Measurements from ENCODE around the gene NOL6. TPM values are rescaled to one million over a fixed set of nuclear protein-coding genes. Genes with fewer than 3 reads are reported as not detected.

Gene NOL6
- total and polyA plus RNA-seq, 9 of the 15 experiments (the other 6 are each of a cell fraction or from before 2014, with no cell fraction given) = 7.7 to 58.9 (median 27.0) TPM

DNA sequence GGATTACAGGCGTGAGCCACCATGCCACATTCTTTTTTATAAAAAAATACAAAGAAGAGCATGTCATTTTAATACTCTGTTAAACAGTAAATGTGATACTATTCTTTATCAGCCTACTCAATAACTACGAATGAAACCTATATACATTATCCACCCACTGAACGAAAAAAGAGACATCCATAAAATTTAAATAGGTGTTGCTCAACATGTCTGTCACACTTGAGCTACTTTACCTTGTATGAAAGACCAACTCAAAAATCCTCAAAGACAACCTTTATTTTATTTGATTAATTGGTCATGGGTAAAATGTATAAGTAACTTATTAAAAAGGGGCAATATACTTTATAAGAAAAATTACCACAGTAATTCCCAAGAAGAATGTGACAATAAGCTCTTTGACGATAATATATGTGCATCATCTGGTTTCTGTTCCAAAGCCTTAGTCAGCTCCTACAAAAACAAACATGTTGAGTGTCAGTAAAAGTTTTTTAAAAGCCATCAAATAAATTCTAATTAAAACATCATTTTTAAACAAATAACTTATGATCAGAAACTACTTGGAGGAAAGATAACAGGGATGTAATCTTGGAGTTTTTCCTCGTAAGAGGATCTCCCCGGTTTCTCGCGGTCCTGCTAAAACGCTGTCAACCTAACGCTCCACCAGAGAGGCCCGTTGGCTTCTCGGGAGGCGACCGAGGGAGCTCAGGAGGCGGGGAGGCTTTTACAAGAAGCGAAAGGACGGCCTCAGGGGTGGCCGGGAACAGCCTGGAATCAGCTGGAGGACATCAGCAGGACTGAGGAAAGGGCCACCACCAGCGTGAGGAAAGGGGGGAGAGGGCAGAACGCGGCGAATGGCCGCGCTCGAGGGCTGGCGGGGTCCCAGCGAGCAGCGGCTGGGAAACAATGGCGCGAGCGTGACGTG is 36.8 kb upstream of the NOL6 start (continued):
- TF ChIP-seq ZNF740 (CRISPR knock-in tag; IDR thresholded peaks at IDR 0.05) (no peak), ZNF740 (tag; IDR thresholded peaks at IDR 0.05) (no peak)

DNA sequence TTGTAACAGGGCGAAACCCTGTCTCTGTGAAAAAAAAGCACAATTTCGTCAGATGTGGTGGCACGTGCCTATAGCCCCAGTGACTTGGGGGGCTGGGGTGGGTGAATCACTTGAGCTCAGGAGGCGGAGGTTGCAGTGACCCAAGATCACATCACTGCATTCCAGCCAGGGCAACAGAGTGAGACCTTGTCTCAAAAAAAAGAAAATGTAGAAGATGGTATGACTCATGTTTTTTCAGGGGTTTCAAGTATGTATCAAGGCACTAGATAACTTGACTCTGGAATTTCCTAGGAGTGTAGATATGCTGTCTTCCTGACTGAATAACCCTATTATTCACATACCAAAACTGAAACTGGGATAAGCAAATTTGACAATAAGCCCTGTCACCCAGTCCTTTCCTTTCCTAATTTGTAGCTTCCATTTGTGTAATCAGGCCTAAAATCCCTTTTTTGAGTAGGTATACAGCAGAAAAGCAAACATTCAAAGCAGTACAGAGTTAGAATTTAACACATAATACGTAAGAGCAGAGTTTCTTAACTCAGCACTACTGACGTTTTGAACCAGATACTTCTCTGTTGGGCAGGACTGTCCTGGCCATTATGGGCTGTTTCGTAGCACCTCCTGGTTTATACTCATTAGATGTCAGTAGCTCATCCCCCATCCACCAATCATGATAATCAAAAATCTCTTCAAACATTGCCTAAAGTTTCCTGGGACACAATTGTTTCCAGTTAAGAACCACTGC is 33.1 kb upstream of the NOL6 start:
- BruUV-seq (replicated peaks) = no TSS peak
- Histone ChIP-seq H3K4me2 (ENCODE audit: insufficient read depth, low read length) (peak overlapping the region; percentile 16; the same call in 1 of the 2 replicates), H3K79me2 (ENCODE audit: control insufficient read depth, insufficient read depth, low read length) (no peaks in the 10 kb centered on the region), H3K36me3 (ENCODE audit: control insufficient read depth, insufficient read depth, low read length) (no peaks in the 10 kb centered on the region), H3K27ac (ENCODE audit: extremely low read depth, low read depth, low read length) (peak overlapping the region; percentile 59; the same call in 2 of the 3 replicates), H3K4me3 (no peak overlapping the region), H3K9ac (ENCODE audit: insufficient read depth in 1 of 2, low read depth in 2 of 2, low read length in 2 of 2) (peak overlapping the region in 1 of 2 experiments; percentile 42; a peak in 1 of 4 replicates), H3K9me3 (replicated peaks; ENCODE audit: control insufficient read depth, insufficient read depth, low read depth, low read length) (no peaks in the 10 kb centered on the region), H3K4me1 (replicated peaks in 1 of 2; ENCODE audit: control insufficient read depth in 2 of 2, insufficient read depth in 2 of 2, low read length in 2 of 2) (peaks cover 4 to 10% of the 10 kb centered on the region in 2 experiments; a peak in 4 of 5 replicates), H3K27me3 (ENCODE audit: control insufficient read depth in 2 of 2, insufficient read depth in 2 of 2, low read length in 2 of 2) (no peaks in the 10 kb centered on the region), H2AFZ (ENCODE audit: low read depth, low read length) (peak overlapping the region; percentile 45; the same call in 1 of the 2 replicates), H4K20me1 (replicated peaks; ENCODE audit: control insufficient read depth, insufficient read depth, low read length) (no peaks in the 10 kb centered on the region), H3K9me1 (ENCODE audit: control insufficient read depth, insufficient read depth, low read length) (no peaks in the 10 kb centered on the region)
- intact Hi-C loops (cut with micrococcal nuclease) (no loop called here), in situ Hi-C loops (cut with MboI) (no loop called here)
- DNase-seq (ENCODE audit: extremely low read depth in 1 of 4, low spot score in 3 of 4) (peak in 1 of 4 experiments; percentile 56), ATAC-seq (peak; percentile 39), FAIRE-seq (peak; percentile 82)
- CTCF ChIA-PET (ENCODE audit: low intra/inter-chr PET ratio) = no interaction called here
- WGBS (ENCODE audit: insufficient coverage, low coverage, missing lambda C conversion rate) = 27% methylated on average over 6 of the region's 7 CpGs
- POLR2A ChIA-PET = interaction anchor here (0.9 kb wide), 1 partner anchor 10 kb away, joined by 3 read pairs; no protein-coding TSS in a partner anchor
- no peak for TF ChIP-seq ZNF232 (CRISPR knock-in tag; IDR thresholded peaks at IDR 0.05)
- no peak for TF ChIP-seq CEBPG (CRISPR knock-in tag; IDR thresholded peaks at IDR 0.05)
- TF ChIP-seq CEBPG (tag; conservative IDR thresholded peaks at IDR 0.05 in 1 of 2, IDR thresholded peaks at IDR 0.05 in 1 of 2) = peak in 1 of 2 experiments; percentile 66; a peak in 2 of 4 replicates
- TF ChIP-seq SMARCA4 (IDR thresholded peaks at IDR 0.05) = peak; percentile 63; the same call in 1 of the 2 replicates
- TF ChIP-seq NFE2 (IDR thresholded peaks at IDR 0.05; ENCODE audit: low read depth) = peak; percentile 51
- TF ChIP-seq BHLHE40 (IDR thresholded peaks at IDR 0.05; ENCODE audit: low read length) = peak; percentile 95
- TF ChIP-seq PRPF4 (IDR thresholded peaks at IDR 0.05; ENCODE audit: insufficient read depth, low read depth, low read length, poor library complexity, severe bottlenecking) = no peak
- TF ChIP-seq PHB (CRISPR knock-in tag; IDR thresholded peaks at IDR 0.05) = no peak
- TF ChIP-seq ZNF354B (CRISPR knock-in tag; IDR thresholded peaks at IDR 0.05) = no peak
- peak; percentile 38; the same call in 1 of the 2 replicates for TF ChIP-seq MYC (IDR thresholded peaks at IDR 0.05; ENCODE audit: low read depth, low read length)
- TF ChIP-seq MYC (CRISPR knock-in tag; IDR thresholded peaks at IDR 0.05; ENCODE audit: borderline replicate concordance, low read depth) = no peak
- TF ChIP-seq ZBTB7A (IDR thresholded peaks at IDR 0.05; ENCODE audit: borderline replicate concordance, control insufficient read depth, low read depth, low read length) = peak; percentile 36; the same call in 1 of the 2 replicates
- TF ChIP-seq BMI1 (IDR thresholded peaks at IDR 0.05; ENCODE audit: low read length) = no peak
- 0 out of 2 replicates have a peak, but pooled peaks have one; percentile 32 for TF ChIP-seq SMARCC2 (IDR thresholded peaks at IDR 0.05; ENCODE audit: low read depth)
- TF ChIP-seq FOSL1 (tag; conservative IDR thresholded peaks at IDR 0.05) = peak; percentile 88
- TF ChIP-seq MAFG (tag; conservative IDR thresholded peaks at IDR 0.05) = peak; percentile 31
